ENCODE measurements around the gene WDR75. TPM values are rescaled to one million over a fixed set of nuclear protein-coding genes. Genes with fewer than 3 reads are reported as not detected.

WDR75 gene
- total and polyA plus RNA-seq, 2 of the 4 experiments (the other 2 are of a cell fraction): 21.7 to 52.2 TPM

GRCh38 chr2:189487283-189488007 lies 46.2 kb downstream of the WDR75 start:
- H2AFZ ChIP-seq (replicated peaks; ENCODE audit: low read length, poor library complexity): no peak overlapping the region
- H2BK5ac ChIP-seq (ENCODE audit: low read depth, low read length, poor library complexity, severe bottlenecking): no peak overlapping the region
- no peak overlapping the region for H2BK120ac ChIP-seq (ENCODE audit: low read depth, low read length)
- no peak for TF ChIP-seq RAD21 (IDR thresholded peaks at IDR 0.05; ENCODE audit: low read length)
- H4K91ac ChIP-seq (ENCODE audit: insufficient read depth, low read depth, low read length): no peak overlapping the region
- H3K14ac ChIP-seq (replicated peaks; ENCODE audit: low read depth, low read length): no peak overlapping the region
- no peak overlapping the region for H3K56ac ChIP-seq (ENCODE audit: extremely low read depth, insufficient read depth, low read length)
- POLR2A ChIA-PET (ENCODE audit: unreplicated experiment): interaction anchor here (0.6 kb wide), 1 partner anchor 52 kb away, joined by 12 read pairs; no protein-coding TSS in a partner anchor
- DNase-seq (no peak), ATAC-seq (ENCODE audit: low read depth) (no peak)
- dilution Hi-C loops (cut with HindIII; ENCODE audit: low sequenced_read_pairs, unreplicated experiment) (no loop called here), intact Hi-C loops (cut with micrococcal nuclease) (no loop called here), in situ Hi-C loops (cut with MboI; ENCODE audit: low sequenced_read_pairs) (no loop called here)
- peaks cover 2% of the 10 kb centered on the region; the same call in 1 of the 2 replicates for H3K4me1 ChIP-seq (ENCODE audit: control insufficient read depth, insufficient read depth, low read length)
- H3K9me1 ChIP-seq (ENCODE audit: insufficient read depth, low read length): no peaks in the 10 kb centered on the region
- CTCF ChIA-PET: interaction anchor here (0.6 kb wide), 1 partner anchor 186 kb away, joined by 4 read pairs; no protein-coding TSS in a partner anchor
- H4K8ac ChIP-seq (ENCODE audit: low read depth in 2 of 2, low read length in 2 of 2): no peak overlapping the region
- H4K5ac ChIP-seq (ENCODE audit: low read depth, low read length): no peak overlapping the region
- H3K9ac ChIP-seq (ENCODE audit: low read depth, low read length): no peak overlapping the region
- H3K23ac ChIP-seq (ENCODE audit: low read depth, low read length): no peak overlapping the region
- H3K18ac ChIP-seq (ENCODE audit: low read depth, low read length): no peak overlapping the region
- H3K4me3 ChIP-seq (ENCODE audit: insufficient read depth, low read depth, low read length): no peak overlapping the region
- 75% methylated on average over 1 of the region's 2 CpGs; no CpG with 5 or more reads in 1 of the 2 experiments for WGBS, 2 experiments (ENCODE audit: extremely low coverage in 2 of 2, insufficient read length in 1 of 2)
- H3K36me3 ChIP-seq (ENCODE audit: control insufficient read depth, insufficient read depth, low read length): no peaks in the 10 kb centered on the region
- H3K27me3 ChIP-seq (ENCODE audit: control insufficient read depth, insufficient read depth, low read length): no peaks in the 10 kb centered on the region
- H2AK5ac ChIP-seq (ENCODE audit: low read depth, low read length): no peak overlapping the region
- no peak overlapping the region for H2BK20ac ChIP-seq (ENCODE audit: low read depth, low read length)
- H3K79me1 ChIP-seq (ENCODE audit: low read depth in 1 of 2, low read length in 2 of 2): no peaks in the 10 kb centered on the region
- H3K4me2 ChIP-seq (ENCODE audit: low read depth, low read length): no peak overlapping the region
- H3K9me3 ChIP-seq (ENCODE audit: control insufficient read depth, insufficient read depth, low read length): no peaks in the 10 kb centered on the region
- no peak overlapping the region for H2AK9ac ChIP-seq (replicated peaks; ENCODE audit: low read depth, low read length, poor library complexity)
- H3K27ac ChIP-seq (ENCODE audit: insufficient read depth, low read length): no peak overlapping the region
- no peaks in the 10 kb centered on the region for H4K20me1 ChIP-seq (ENCODE audit: insufficient read depth, low read length)
- BruUV-seq (replicated peaks): no TSS peak
- H3K4ac ChIP-seq (ENCODE audit: low read depth, low read length): no peak overlapping the region
- H2BK15ac ChIP-seq (ENCODE audit: low read depth, low read length): no peak overlapping the region

Data from IMR-90 (cell line).